BE2C (cell line): Measurements from ENCODE around the gene ALG12.

Experiments
- DNase-seq: peaks from one replicate; pipeline ENCODE4 v3.0.0-alpha.2; 2020
- H3K27me3 ChIP-seq: fragments of 250-450 bp; sonication (Bioruptor Pico); 2 replicates; pipeline ENCODE4 v1.5.1; 2020; ENCODE audit warnings: mild to moderate bottlenecking
- H3K36me3 ChIP-seq: fragments of 250-450 bp; sonication (Bioruptor Pico); 2 replicates; pipeline ENCODE4 v1.5.1; 2020; ENCODE audit warnings: mild to moderate bottlenecking
- H3K4me1 ChIP-seq: fragments of 250-450 bp; sonication (Bioruptor Pico); 2 replicates; pipeline ENCODE4 v1.5.1; 2020
- H3K4me3 ChIP-seq: 2 replicates; pipeline ENCODE4 v1.5.1; 2011; ENCODE audit warnings: low read depth, low read length
- H3K9me3 ChIP-seq: fragments of 250-450 bp; sonication (Bioruptor Pico); 2 replicates; pipeline ENCODE4 v1.5.1; 2020
- TF ChIP-seq, protein P1 (sequence below): IDR thresholded peaks from 2 replicates; pipeline ENCODE4 v1.5.1; 2012; ENCODE audit warnings: mild to moderate bottlenecking, low read depth, low read length

The ALG12 gene

DNA sequence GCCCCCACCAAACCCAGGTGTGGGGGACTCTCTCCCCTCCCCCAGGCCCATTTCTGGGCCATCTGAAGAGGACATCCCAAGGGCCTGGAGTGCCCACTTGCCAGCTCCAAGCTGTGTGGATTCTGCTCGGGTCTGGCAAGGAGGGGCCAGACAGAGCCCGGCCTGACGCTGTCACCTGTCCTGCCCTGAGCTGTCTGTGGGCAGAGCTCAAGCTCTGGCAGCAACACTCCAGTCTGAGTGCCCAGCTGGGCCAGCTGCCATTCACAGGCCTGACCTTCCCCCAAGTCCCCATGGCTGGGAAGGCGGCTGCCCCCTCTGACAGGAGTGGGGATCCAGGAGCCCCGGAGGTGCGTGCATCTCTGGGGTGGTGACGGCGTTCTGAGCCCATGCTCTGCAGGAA, 36.1 kb upstream of the ALG12 start:
- no peak overlapping the region for H3K4me3 ChIP-seq
- no peaks in the 10 kb centered on the region for H3K9me3 ChIP-seq
- TF ChIP-seq, protein P1, sequence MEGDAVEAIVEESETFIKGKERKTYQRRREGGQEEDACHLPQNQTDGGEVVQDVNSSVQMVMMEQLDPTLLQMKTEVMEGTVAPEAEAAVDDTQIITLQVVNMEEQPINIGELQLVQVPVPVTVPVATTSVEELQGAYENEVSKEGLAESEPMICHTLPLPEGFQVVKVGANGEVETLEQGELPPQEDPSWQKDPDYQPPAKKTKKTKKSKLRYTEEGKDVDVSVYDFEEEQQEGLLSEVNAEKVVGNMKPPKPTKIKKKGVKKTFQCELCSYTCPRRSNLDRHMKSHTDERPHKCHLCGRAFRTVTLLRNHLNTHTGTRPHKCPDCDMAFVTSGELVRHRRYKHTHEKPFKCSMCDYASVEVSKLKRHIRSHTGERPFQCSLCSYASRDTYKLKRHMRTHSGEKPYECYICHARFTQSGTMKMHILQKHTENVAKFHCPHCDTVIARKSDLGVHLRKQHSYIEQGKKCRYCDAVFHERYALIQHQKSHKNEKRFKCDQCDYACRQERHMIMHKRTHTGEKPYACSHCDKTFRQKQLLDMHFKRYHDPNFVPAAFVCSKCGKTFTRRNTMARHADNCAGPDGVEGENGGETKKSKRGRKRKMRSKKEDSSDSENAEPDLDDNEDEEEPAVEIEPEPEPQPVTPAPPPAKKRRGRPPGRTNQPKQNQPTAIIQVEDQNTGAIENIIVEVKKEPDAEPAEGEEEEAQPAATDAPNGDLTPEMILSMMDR = no peak
- no peak for DNase-seq
- H3K27me3 ChIP-seq = no peaks in the 10 kb centered on the region
- H3K36me3 ChIP-seq = no peaks in the 10 kb centered on the region
- peaks cover 4% of the 10 kb centered on the region for H3K4me1 ChIP-seq

DNA sequence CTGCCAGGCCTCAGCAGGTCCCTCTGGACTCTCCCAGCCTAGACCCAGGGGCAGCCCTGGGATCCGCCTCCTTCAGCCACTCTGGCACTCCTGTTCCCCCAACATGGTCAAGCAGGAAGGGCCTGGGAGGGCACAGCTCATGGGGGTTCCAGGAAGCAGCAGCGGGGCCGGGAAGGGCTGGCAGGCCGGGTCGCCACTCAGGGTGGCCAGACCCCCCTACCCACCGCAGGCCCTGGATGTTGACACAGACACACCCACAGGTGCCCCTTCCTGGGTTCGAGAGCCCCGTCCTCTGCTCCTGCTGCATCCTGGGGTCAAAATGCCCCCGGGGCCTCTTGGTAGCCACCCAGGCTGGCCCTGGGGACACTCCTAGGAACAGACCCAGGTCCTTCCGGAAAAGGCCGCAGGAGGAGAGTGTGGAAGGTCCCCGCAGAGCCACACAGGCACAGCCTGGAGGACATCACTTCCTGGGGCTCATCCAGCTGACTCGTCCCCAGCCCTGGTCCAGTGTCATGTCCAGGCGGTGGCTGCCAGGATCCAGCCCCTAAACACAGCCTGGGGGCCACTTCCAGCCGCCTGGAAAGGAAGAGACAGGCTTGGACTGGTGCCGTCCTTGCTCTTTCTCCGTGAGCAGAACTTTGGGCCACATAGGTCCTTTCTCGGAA, 35.6 kb upstream of the ALG12 start:
- no peaks in the 10 kb centered on the region for H3K27me3 ChIP-seq
- TF ChIP-seq, protein P1 = no peak
- H3K4me1 ChIP-seq = no peaks in the 10 kb centered on the region; the same call in 1 of the 2 replicates
- no peak overlapping the region for H3K4me3 ChIP-seq
- no peaks in the 10 kb centered on the region for H3K36me3 ChIP-seq
- DNase-seq = no peak
- H3K9me3 ChIP-seq = no peaks in the 10 kb centered on the region

DNA sequence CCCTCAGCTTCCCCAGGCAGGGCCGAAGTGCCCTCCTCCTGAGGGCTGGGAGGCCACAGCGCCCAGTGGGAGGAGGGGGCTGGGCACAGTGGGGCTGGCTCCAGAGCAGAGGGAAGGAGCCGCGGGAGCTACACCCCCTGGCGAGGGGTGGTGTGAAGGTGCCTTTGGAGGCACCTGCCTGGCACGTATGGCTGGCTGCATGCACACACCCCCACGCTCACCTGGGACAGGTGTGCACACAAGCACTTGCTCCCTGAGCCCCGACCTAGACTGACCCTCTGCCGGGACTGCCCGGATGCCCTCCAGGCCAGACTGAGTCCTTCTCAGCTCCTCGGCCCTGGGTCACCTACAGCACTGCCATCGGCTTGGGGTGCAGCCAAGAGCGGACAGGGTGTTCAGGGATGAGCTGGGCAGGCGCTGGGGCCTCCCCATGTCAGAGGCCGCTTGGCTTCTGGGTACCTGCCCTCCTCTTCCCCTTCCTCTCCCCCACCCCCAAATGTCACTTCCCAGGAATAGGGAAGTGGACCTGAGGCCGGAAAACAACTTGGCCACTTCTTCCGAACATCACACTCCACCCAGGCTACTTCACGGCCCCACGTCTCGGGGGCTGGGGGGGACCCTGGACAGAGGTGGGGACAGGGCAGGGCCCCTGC, 34.9 kb upstream of the ALG12 start:
- Histone ChIP-seq H3K36me3 (no peaks in the 10 kb centered on the region), H3K9me3 (no peaks in the 10 kb centered on the region), H3K4me3 (no peak overlapping the region), H3K27me3 (no peaks in the 10 kb centered on the region), H3K4me1 (peaks cover 5% of the 10 kb centered on the region; the same call in 1 of the 2 replicates)
- no peak for DNase-seq
- TF ChIP-seq, protein P1 = no peak

DNA sequence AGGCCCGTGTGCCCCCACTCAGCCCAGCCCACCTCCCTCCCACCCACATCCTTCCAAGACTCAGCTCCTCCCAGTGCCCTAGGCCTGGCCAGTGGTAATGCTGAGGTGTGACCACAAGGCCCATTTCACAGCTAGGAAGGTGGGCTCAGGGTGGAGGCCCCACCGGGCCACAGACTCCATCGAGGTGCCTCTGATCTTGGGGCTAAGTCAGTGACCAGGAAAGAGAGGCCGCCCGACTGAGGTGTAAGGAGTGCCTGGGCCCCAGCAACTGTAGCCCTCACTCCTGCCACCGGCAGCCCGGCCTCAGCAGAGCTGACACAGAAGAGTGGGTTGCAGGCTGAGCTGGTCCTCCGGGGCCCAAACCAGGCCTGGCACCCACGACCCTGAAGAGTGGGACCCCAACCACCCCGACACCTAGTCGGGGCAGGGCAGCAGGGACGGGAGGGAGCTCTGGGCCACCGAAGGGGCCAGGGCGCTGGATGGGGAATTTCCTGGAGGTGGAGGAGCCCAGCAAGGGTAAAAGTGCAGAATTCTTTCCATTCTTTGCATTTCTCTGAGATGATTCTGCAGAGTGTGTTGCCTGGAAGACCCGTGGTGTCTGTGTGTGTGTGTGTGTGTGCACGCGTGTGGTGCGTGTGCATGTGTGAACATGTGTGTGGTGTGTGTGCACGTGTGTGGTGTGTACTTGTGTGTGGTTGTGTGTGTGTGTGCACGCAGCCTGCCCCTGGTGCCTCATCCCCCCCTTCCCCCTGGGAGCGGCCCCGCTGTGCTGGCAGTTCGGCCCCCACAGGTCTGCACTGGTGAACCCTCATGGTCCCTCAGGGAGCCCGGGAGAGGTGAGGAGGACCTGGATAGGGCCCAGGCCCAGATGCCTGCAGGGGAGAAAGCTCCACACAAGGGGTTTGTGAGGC, 34.0 kb upstream of the ALG12 start:
- no peak overlapping the region for H3K4me3 ChIP-seq
- H3K36me3 ChIP-seq = no peaks in the 10 kb centered on the region
- no peaks in the 10 kb centered on the region for H3K27me3 ChIP-seq
- TF ChIP-seq, protein P1 = no peak
- no peak for DNase-seq
- H3K9me3 ChIP-seq = no peaks in the 10 kb centered on the region
- peaks cover 5% of the 10 kb centered on the region; the same call in 1 of the 2 replicates for H3K4me1 ChIP-seq

DNA sequence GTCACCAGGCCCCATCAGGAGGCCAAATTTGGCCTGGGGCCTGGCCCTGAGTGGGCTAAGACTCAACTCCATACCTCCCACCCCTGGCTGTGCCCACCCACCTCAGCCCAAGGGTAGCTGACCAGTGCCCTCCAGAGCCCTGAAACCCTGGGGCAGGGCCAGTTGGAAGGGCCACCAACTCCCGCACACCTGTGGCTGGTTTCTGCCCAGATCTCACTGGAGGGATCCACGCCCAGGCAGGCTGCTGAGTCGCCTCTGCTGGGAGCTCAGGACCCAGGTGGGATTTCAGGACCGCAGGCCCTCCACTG, 33.4 kb upstream of the ALG12 start:
- DNase-seq = no peak
- Histone ChIP-seq H3K9me3 (no peaks in the 10 kb centered on the region), H3K4me1 (peaks cover 5% of the 10 kb centered on the region; the same call in 1 of the 2 replicates), H3K36me3 (no peaks in the 10 kb centered on the region), H3K27me3 (no peaks in the 10 kb centered on the region), H3K4me3 (no peak overlapping the region)
- TF ChIP-seq, protein P1 = no peak
